ENCODE results near the gene TFCP2L1.

The TFCP2L1 gene

DNA sequence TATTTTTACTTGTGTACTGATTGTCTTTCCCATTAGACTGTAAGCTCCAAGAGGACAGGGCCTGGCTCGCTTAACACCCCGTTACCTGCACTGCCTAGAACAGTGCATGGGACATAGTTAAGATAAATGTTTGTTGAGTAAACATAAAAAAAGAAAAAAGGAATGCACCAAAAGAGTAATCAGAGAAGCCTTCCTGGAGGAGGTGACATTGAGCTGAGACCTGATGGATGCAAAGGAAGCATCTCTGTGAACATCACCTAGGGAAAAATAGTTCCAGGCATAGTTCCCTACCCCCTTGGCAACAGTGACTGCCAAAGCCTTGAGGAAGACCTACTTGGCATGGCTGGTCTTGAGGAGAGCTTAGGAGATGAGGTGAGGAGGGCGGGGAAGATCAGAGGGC is 924 bp upstream of the TFCP2L1 start:
- H2AFZ ChIP-seq (ENCODE audit: low read length): no peak overlapping the region
- no peaks in the 10 kb centered on the region for H3K9me3 ChIP-seq (replicated peaks in 1 of 2; ENCODE audit: control insufficient read depth in 2 of 2, insufficient read depth in 1 of 2, low read depth in 1 of 2, low read length in 2 of 2)
- H3K4me2 ChIP-seq (ENCODE audit: insufficient read depth, low read length, poor library complexity, severe bottlenecking): no peak overlapping the region
- H3K79me1 ChIP-seq (ENCODE audit: low read depth, low read length): no peaks in the 10 kb centered on the region
- no peak overlapping the region for H2BK15ac ChIP-seq (ENCODE audit: low read length)
- no peak overlapping the region for H2BK120ac ChIP-seq (ENCODE audit: low read depth, low read length)
- no peaks in the 10 kb centered on the region for H3K4me1 ChIP-seq (ENCODE audit: control insufficient read depth in 2 of 2, insufficient read depth in 1 of 2, low read depth in 1 of 2, low read length in 2 of 2)
- no peak overlapping the region for H2BK5ac ChIP-seq (ENCODE audit: low read length)
- H4K8ac ChIP-seq (ENCODE audit: low read depth, low read length): no peak overlapping the region
- no peak overlapping the region for H2BK12ac ChIP-seq (ENCODE audit: low read length)
- no peak overlapping the region for H4K91ac ChIP-seq (ENCODE audit: low read depth, low read length, poor library complexity)
- H3K4me3 ChIP-seq (ENCODE audit: low read length in 2 of 2): no peak overlapping the region
- no peak overlapping the region for H3K23ac ChIP-seq (ENCODE audit: low read depth, low read length, poor library complexity)
- no peaks in the 10 kb centered on the region for H3K36me3 ChIP-seq (replicated peaks in 1 of 2; ENCODE audit: control insufficient read depth in 2 of 2, insufficient read depth in 2 of 2, low read length in 2 of 2)
- no peak overlapping the region for H3K4ac ChIP-seq (ENCODE audit: low read length)
- WGBS, 2 donors (ENCODE audit: extremely low coverage in 2 of 2, insufficient read length in 2 of 2, insufficient replicate concordance in 1 of 2): no CpG with 5 or more reads among the region's 3 CpGs
- no peak overlapping the region for H3K9ac ChIP-seq (ENCODE audit: low read depth, low read length, poor library complexity)
- H3K14ac ChIP-seq (ENCODE audit: low read length): no peak overlapping the region
- H2AK5ac ChIP-seq (ENCODE audit: low read depth, low read length): no peak overlapping the region
- H3K27ac ChIP-seq (replicated peaks; ENCODE audit: low read length): no peak overlapping the region
- DNase-seq (ENCODE audit: low spot score): no peak
- no peak overlapping the region for H3K18ac ChIP-seq (ENCODE audit: low read length)
- H3K27me3 ChIP-seq (ENCODE audit: control insufficient read depth in 3 of 3, insufficient read depth in 3 of 3, low read depth in 1 of 3, low read length in 3 of 3): peaks cover 13 to 79% (median 37%) of the 10 kb centered on the region in 3 experiments

DNA sequence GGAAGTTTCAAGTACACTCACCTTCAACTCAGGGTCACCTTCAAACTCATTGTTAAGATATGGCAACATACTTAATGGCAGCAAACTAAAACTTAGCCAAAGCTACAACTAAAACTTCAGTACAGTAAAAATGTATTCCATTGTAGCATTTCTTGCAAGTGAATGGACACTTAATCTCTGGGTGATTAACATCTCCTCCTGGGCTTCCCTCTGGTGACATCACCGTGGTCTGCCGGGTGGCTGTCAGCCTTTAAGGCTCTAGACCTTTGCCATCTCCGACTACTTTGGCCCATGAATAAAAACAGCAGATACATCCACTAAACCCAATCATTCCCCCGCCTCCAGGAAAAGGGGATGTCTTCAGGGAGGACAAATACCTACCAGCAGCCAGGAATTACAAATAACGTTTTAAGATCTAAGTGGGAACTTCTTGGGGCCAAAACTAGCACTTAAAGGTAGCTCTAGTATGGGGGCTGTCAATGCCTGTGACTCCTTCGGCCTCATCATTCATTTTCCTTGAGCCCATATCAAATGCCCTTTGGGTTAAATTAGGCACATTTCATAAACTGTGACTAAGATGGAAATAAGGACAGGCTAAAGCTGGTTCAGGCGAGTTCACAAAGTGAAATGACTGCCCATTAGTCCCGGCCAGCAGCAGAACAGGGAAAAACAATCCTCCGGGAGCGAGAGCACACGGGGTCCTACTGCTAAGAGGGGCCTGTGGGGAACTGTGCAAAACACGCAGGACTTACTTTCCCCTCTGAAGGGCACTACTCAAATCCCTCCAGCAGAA is 1.1 kb downstream of the TFCP2L1 start:
- H3K23ac ChIP-seq (ENCODE audit: low read depth, low read length, poor library complexity): no peak overlapping the region
- H2BK5ac ChIP-seq (ENCODE audit: low read length): no peak overlapping the region
- H3K9me3 ChIP-seq (replicated peaks in 1 of 2; ENCODE audit: control insufficient read depth in 2 of 2, insufficient read depth in 1 of 2, low read depth in 1 of 2, low read length in 2 of 2): no peaks in the 10 kb centered on the region
- H4K91ac ChIP-seq (ENCODE audit: low read depth, low read length, poor library complexity): no peak overlapping the region
- no peaks in the 10 kb centered on the region for H3K36me3 ChIP-seq (replicated peaks in 1 of 2; ENCODE audit: control insufficient read depth in 2 of 2, insufficient read depth in 2 of 2, low read length in 2 of 2)
- H3K79me1 ChIP-seq (ENCODE audit: low read depth, low read length): no peaks in the 10 kb centered on the region
- H2AK5ac ChIP-seq (ENCODE audit: low read depth, low read length): no peak overlapping the region
- H2AFZ ChIP-seq (ENCODE audit: low read length): peak overlapping the region; percentile 79
- no CpG with 5 or more reads among the region's 12 CpGs for WGBS, 2 donors (ENCODE audit: extremely low coverage in 2 of 2, insufficient read length in 2 of 2, insufficient replicate concordance in 1 of 2)
- no peak overlapping the region for H2BK15ac ChIP-seq (ENCODE audit: low read length)
- no peak overlapping the region for H2BK120ac ChIP-seq (ENCODE audit: low read depth, low read length)
- H3K18ac ChIP-seq (ENCODE audit: low read length): no peak overlapping the region
- H3K4me2 ChIP-seq (ENCODE audit: insufficient read depth, low read length, poor library complexity, severe bottlenecking): peak overlapping the region; percentile 86
- H4K8ac ChIP-seq (ENCODE audit: low read depth, low read length): no peak overlapping the region
- H3K4me3 ChIP-seq (ENCODE audit: low read length in 2 of 2): no peak overlapping the region
- H2BK12ac ChIP-seq (ENCODE audit: low read length): no peak overlapping the region
- DNase-seq (ENCODE audit: low spot score): no peak
- no peak overlapping the region for H3K14ac ChIP-seq (ENCODE audit: low read length)
- no peak overlapping the region for H3K9ac ChIP-seq (ENCODE audit: low read depth, low read length, poor library complexity)
- peaks cover 13 to 81% (median 37%) of the 10 kb centered on the region in 3 experiments for H3K27me3 ChIP-seq (ENCODE audit: control insufficient read depth in 3 of 3, insufficient read depth in 3 of 3, low read depth in 1 of 3, low read length in 3 of 3)
- no peaks in the 10 kb centered on the region for H3K4me1 ChIP-seq (ENCODE audit: control insufficient read depth in 2 of 2, insufficient read depth in 1 of 2, low read depth in 1 of 2, low read length in 2 of 2)
- H3K27ac ChIP-seq (replicated peaks; ENCODE audit: low read length): no peak overlapping the region
- no peak overlapping the region for H3K4ac ChIP-seq (ENCODE audit: low read length)

DNA sequence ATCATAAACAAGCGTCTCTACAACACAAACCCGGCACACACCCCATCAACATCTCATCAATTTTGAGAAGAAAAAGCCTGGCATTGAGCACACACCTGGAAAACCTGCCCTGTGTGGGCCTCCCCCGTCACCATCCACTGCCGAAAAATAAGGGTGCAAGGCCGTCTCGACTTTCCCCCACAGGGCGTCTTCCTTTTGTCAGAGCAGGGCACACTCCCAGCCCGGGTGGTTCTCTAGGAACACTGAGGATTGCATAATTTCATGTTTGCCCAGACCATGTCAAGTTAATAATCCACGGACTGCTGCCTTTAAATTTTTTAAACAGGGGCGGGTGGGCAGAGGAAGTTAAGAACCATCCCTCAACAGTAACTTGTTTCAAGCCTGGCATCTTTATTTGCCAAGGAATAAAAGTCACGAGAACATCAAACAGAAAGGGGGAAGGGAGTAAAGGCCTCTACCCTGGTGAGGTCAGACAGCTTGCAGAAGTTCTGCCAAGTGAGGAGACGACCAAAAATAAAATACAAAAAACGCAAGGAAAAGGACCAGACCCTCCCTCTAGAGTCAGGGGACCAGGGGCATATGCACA is 2.1 kb downstream of the TFCP2L1 start:
- Histone ChIP-seq H3K27me3 (ENCODE audit: control insufficient read depth in 3 of 3, insufficient read depth in 3 of 3, low read depth in 1 of 3, low read length in 3 of 3) (peaks cover 13 to 72% (median 37%) of the 10 kb centered on the region in 3 experiments), H2BK5ac (ENCODE audit: low read length) (no peak overlapping the region), H3K14ac (ENCODE audit: low read length) (no peak overlapping the region), H2AK5ac (ENCODE audit: low read depth, low read length) (no peak overlapping the region), H2BK120ac (ENCODE audit: low read depth, low read length) (no peak overlapping the region), H4K8ac (ENCODE audit: low read depth, low read length) (no peak overlapping the region), H3K18ac (ENCODE audit: low read length) (no peak overlapping the region), H2BK15ac (ENCODE audit: low read length) (no peak overlapping the region), H3K9ac (ENCODE audit: low read depth, low read length, poor library complexity) (no peak overlapping the region), H3K79me1 (ENCODE audit: low read depth, low read length) (no peaks in the 10 kb centered on the region), H2AFZ (ENCODE audit: low read length) (no peak overlapping the region), H3K4ac (ENCODE audit: low read length) (no peak overlapping the region), H2BK12ac (ENCODE audit: low read length) (no peak overlapping the region), H4K91ac (ENCODE audit: low read depth, low read length, poor library complexity) (no peak overlapping the region), H3K4me1 (ENCODE audit: control insufficient read depth in 2 of 2, insufficient read depth in 1 of 2, low read depth in 1 of 2, low read length in 2 of 2) (no peaks in the 10 kb centered on the region), H3K23ac (ENCODE audit: low read depth, low read length, poor library complexity) (no peak overlapping the region), H3K4me3 (ENCODE audit: low read length in 2 of 2) (no peak overlapping the region), H3K36me3 (replicated peaks in 1 of 2; ENCODE audit: control insufficient read depth in 2 of 2, insufficient read depth in 2 of 2, low read length in 2 of 2) (no peaks in the 10 kb centered on the region), H3K9me3 (replicated peaks in 1 of 2; ENCODE audit: control insufficient read depth in 2 of 2, insufficient read depth in 1 of 2, low read depth in 1 of 2, low read length in 2 of 2) (no peaks in the 10 kb centered on the region), H3K4me2 (ENCODE audit: insufficient read depth, low read length, poor library complexity, severe bottlenecking) (no peak overlapping the region), H3K27ac (replicated peaks; ENCODE audit: low read length) (no peak overlapping the region)
- WGBS, 2 donors (ENCODE audit: extremely low coverage in 2 of 2, insufficient read length in 2 of 2, insufficient replicate concordance in 1 of 2): no CpG with 5 or more reads among the region's 13 CpGs
- DNase-seq (ENCODE audit: low spot score): no peak

DNA sequence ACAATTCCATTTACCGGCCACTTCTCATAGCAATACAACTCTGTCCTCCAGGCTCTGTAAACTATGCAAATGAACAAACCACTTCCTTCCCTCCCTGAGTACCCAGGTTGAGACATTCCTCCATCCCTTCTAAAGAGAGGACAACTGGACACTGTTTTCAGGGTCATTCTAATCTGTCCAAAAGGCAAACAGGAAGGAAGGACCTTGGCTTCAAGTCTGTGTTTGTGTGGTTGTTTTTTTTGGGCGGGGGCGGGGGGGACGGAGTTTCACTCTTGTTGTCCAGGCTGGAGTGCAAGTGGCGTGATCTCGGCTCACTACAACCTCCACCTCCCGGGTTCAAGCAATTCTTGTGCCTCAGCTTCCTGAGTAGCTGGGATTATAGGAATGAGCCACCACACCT is 3.3 kb downstream of the TFCP2L1 start:
- H3K9me3 ChIP-seq (replicated peaks in 1 of 2; ENCODE audit: control insufficient read depth in 2 of 2, insufficient read depth in 1 of 2, low read depth in 1 of 2, low read length in 2 of 2): no peaks in the 10 kb centered on the region
- no peak overlapping the region for H4K91ac ChIP-seq (ENCODE audit: low read depth, low read length, poor library complexity)
- H2BK15ac ChIP-seq (ENCODE audit: low read length): no peak overlapping the region
- no peak overlapping the region for H2AK5ac ChIP-seq (ENCODE audit: low read depth, low read length)
- H4K8ac ChIP-seq (ENCODE audit: low read depth, low read length): no peak overlapping the region
- DNase-seq (ENCODE audit: low spot score): no peak
- peaks cover 13 to 63% (median 37%) of the 10 kb centered on the region in 3 experiments for H3K27me3 ChIP-seq (ENCODE audit: control insufficient read depth in 3 of 3, insufficient read depth in 3 of 3, low read depth in 1 of 3, low read length in 3 of 3)
- H2BK120ac ChIP-seq (ENCODE audit: low read depth, low read length): no peak overlapping the region
- no peak overlapping the region for H2AFZ ChIP-seq (ENCODE audit: low read length)
- no peaks in the 10 kb centered on the region for H3K79me1 ChIP-seq (ENCODE audit: low read depth, low read length)
- no peak overlapping the region for H3K9ac ChIP-seq (ENCODE audit: low read depth, low read length, poor library complexity)
- H3K14ac ChIP-seq (ENCODE audit: low read length): no peak overlapping the region
- H3K18ac ChIP-seq (ENCODE audit: low read length): no peak overlapping the region
- H3K4ac ChIP-seq (ENCODE audit: low read length): no peak overlapping the region
- H3K27ac ChIP-seq (replicated peaks; ENCODE audit: low read length): no peak overlapping the region
- WGBS, 2 donors (ENCODE audit: extremely low coverage in 2 of 2, insufficient read length in 2 of 2, insufficient replicate concordance in 1 of 2): 100% methylated on average over 1 of the region's 7 CpGs; no CpG with 5 or more reads in 1 of the 2 donors
- no peak overlapping the region for H3K23ac ChIP-seq (ENCODE audit: low read depth, low read length, poor library complexity)
- no peaks in the 10 kb centered on the region for H3K4me1 ChIP-seq (ENCODE audit: control insufficient read depth in 2 of 2, insufficient read depth in 1 of 2, low read depth in 1 of 2, low read length in 2 of 2)
- no peak overlapping the region for H3K4me3 ChIP-seq (ENCODE audit: low read length in 2 of 2)
- H3K36me3 ChIP-seq (replicated peaks in 1 of 2; ENCODE audit: control insufficient read depth in 2 of 2, insufficient read depth in 2 of 2, low read length in 2 of 2): no peaks in the 10 kb centered on the region
- no peak overlapping the region for H3K4me2 ChIP-seq (ENCODE audit: insufficient read depth, low read length, poor library complexity, severe bottlenecking)
- H2BK5ac ChIP-seq (ENCODE audit: low read length): no peak overlapping the region
- H2BK12ac ChIP-seq (ENCODE audit: low read length): no peak overlapping the region

Data from neuronal stem cell (in vitro differentiated cells).